PC-3 (cell line): Measurements from ENCODE around the gene RBM20.

Experiments
- EZH2 ChIP-seq: fragments of 300-600 bp; sonication (generic); IDR thresholded peaks from one replicate; pipeline ENCODE4 v1.6.1; 2017; ENCODE audit warnings: antibody characterized with exemption, mild to moderate bottlenecking, low read length; ENCODE audit not compliant: unreplicated experiment
- EZH2phosphoT487 ChIP-seq: fragments of 300-600 bp; sonication (generic); IDR thresholded peaks from 2 replicates; pipeline ENCODE4 v1.6.1; 2018; ENCODE audit warnings: mild to moderate bottlenecking, antibody characterized with exemption, low read length, borderline replicate concordance
- TF ChIP-seq, protein P1 (sequence below): fragments of 300-600 bp; sonication (generic); conservative IDR thresholded peaks from 2 replicates; pipeline ENCODE4 v1.5.1; 2017; ENCODE audit warnings: antibody characterized with exemption, low read depth, mild to moderate bottlenecking, low read length

DNA sequence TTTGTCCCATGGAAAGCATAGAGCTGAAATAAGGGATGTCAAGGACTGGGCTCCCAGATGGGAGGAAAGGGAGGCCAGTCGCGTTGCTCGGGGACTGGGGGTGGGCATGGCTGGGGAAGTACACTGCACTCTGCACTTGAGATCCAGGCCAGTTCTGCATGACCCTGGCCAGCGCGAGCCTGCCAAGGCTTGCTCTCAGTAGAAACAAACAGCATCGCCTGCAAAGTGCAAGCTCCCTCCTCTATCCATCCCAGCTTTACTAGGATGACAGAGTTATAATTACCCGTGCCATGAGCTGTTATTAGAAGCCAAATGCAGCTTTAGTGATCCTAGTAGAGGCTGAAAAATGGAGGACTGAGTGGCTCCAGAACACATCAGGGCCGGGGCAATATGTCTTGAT, 183.7 kb downstream of the RBM20 start:
- TF ChIP-seq, protein P1, sequence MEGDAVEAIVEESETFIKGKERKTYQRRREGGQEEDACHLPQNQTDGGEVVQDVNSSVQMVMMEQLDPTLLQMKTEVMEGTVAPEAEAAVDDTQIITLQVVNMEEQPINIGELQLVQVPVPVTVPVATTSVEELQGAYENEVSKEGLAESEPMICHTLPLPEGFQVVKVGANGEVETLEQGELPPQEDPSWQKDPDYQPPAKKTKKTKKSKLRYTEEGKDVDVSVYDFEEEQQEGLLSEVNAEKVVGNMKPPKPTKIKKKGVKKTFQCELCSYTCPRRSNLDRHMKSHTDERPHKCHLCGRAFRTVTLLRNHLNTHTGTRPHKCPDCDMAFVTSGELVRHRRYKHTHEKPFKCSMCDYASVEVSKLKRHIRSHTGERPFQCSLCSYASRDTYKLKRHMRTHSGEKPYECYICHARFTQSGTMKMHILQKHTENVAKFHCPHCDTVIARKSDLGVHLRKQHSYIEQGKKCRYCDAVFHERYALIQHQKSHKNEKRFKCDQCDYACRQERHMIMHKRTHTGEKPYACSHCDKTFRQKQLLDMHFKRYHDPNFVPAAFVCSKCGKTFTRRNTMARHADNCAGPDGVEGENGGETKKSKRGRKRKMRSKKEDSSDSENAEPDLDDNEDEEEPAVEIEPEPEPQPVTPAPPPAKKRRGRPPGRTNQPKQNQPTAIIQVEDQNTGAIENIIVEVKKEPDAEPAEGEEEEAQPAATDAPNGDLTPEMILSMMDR = no peak
- TF ChIP-seq EZH2 (no peak), EZH2phosphoT487 (no peak)
